KOPT-K1 (cell line): Measurements from ENCODE around the gene SRP14.

ENCODE experiments used
- H3K27ac ChIP-seq: fragments of 200-600 bp; sonication (generic); 2 replicates; pipeline ENCODE4 v1.5.1; 2016; ENCODE audit warnings: antibody characterized with exemption, mild to moderate bottlenecking, low read depth, low read length; ENCODE audit not compliant: poor library complexity, severe bottlenecking
- H3K36me3 ChIP-seq: fragments of 200-600 bp; sonication (generic); 2 replicates; pipeline ENCODE4 v1.5.1; 2017; ENCODE audit warnings: antibody characterized with exemption, mild to moderate bottlenecking, low read length, moderate library complexity; ENCODE audit not compliant: insufficient read depth
- H3K9me3 ChIP-seq: fragments of 200-600 bp; sonication (generic); 2 replicates; pipeline ENCODE4 v1.5.1; 2017; ENCODE audit warnings: antibody characterized with exemption, low read length, mild to moderate bottlenecking; ENCODE audit not compliant: insufficient read depth, poor library complexity, severe bottlenecking

Gene SRP14

DNA sequence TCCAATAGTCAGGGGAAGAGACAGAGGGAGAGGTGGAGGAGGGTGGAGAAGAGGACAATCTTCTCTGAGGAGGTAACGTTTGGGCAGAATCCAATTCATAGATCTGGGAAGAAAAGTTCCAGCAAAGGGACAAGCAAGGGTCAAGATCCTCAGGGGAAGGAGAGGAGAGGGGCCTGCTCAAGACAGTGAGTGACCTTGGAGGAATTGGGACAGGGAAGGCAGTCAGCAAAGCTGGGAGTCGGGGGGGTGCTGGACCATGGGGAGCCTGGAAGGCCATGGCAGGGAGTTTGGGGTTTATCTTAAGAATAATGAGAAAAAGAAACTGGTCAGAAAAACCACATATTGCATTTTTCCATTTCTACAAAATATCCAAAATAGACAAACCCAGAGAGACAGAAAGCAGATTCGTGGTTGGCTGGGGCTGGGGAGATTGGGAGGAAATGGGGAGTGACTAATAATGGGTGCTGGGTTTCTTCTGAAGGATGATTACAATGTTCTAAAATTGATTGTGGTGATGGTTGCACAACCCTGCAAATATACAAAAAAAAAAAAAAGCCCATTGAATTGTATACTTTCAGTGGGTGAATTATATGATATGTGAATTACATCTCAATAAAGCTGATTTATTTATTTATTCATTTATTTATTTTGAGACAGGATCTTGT lies 19.6 kb upstream of the SRP14 start:
- Histone ChIP-seq H3K9me3 (no peaks in the 10 kb centered on the region), H3K27ac (peak overlapping the region; percentile 9), H3K36me3 (no peaks in the 10 kb centered on the region)

GRCh38 chr15:40055576-40056293 lies 16.8 kb upstream of the SRP14 start:
- H3K36me3 ChIP-seq: no peaks in the 10 kb centered on the region
- H3K9me3 ChIP-seq: no peaks in the 10 kb centered on the region
- H3K27ac ChIP-seq: peak overlapping the region; percentile 93

DNA sequence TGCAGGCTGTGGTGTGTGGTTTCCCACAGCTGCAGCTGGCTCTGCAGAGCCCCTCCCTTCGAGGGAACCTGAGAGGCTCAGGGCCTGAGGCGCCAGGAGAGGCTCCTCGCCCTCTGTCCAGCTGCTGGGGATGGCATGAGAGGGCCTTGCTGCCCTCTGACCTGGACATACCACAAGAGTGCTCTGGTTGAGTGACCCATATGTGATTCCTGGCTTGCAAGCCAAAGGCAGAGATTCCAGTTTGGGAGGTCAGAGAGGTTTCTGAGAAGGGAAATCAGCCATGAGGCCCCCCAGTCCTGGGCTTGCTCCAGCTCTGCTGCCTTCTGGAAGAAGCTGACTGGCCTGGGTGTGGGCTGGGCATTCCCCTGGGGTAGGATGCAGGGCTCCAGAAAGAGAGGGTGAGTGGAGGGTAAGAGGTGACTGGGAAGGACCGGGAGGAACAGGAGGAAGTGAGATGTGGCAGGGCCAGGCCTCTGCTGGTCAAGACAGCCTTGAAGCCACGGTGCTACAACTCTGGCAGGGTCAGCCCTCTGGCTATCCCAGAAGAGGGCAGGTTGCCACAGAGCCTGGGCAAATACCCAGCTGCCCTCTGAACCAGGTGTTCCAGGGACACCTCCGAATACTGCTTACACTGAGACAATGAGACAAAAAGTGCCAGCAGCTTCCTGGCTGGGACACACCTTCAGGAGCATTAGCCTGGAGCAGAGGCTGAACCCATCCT lies 16.0 kb upstream of the SRP14 start:
- Histone ChIP-seq H3K9me3 (no peaks in the 10 kb centered on the region), H3K27ac (peak overlapping the region; percentile 93), H3K36me3 (no peaks in the 10 kb centered on the region)

DNA sequence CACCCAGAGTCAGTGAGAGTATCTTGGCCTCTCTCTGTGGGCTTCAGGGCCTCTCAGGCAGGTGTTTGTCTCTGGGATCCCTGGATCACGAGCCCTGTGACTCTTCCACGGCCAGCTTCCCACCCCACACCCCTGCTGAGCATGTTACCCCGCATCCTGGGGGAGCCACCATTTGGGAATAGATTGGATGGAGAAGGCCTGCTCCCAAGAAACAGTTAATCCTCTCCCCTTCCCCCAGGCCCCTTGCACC lies 15.5 kb upstream of the SRP14 start:
- Histone ChIP-seq H3K27ac (peak overlapping the region; percentile 93), H3K36me3 (no peaks in the 10 kb centered on the region), H3K9me3 (no peaks in the 10 kb centered on the region)

DNA sequence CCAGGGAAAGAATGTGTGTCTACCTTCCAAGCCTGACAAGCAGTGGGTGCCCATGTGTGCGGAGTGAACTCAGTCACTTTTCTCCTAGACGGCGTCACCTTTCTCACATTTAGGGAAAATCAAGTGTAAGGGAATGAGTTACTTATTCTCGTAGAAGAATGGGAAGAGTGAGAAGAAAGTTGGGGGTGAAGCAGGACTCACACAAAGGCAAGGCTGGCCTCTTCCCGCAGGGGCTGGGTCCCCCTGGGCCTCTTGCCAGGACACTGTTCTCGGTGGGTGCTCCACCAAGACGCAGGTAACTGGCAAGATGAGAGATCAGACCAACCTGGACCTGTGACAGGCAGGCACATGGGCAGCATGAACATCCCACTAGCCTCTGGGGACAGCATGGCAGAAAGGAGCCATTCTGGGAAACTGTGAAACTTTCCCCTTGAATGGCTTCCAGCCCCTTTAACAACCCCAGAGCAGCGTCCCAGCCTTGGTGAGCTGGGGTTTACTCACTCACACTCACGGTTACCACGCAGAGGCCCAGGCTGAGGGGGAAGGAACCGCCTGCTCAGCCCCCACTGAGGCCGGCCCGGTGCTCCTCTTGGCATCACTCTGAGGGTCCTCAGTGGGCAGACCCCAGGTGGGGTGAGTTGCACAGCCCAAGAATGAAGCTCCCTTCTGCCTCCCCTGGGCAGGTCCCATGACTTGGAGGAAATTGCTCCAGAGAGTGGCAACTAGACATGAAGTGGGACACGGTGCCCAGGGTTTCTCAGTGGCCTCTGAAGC lies 15.0 kb upstream of the SRP14 start:
- H3K27ac ChIP-seq: peak overlapping the region; percentile 93
- H3K36me3 ChIP-seq: no peaks in the 10 kb centered on the region
- H3K9me3 ChIP-seq: no peaks in the 10 kb centered on the region

DNA sequence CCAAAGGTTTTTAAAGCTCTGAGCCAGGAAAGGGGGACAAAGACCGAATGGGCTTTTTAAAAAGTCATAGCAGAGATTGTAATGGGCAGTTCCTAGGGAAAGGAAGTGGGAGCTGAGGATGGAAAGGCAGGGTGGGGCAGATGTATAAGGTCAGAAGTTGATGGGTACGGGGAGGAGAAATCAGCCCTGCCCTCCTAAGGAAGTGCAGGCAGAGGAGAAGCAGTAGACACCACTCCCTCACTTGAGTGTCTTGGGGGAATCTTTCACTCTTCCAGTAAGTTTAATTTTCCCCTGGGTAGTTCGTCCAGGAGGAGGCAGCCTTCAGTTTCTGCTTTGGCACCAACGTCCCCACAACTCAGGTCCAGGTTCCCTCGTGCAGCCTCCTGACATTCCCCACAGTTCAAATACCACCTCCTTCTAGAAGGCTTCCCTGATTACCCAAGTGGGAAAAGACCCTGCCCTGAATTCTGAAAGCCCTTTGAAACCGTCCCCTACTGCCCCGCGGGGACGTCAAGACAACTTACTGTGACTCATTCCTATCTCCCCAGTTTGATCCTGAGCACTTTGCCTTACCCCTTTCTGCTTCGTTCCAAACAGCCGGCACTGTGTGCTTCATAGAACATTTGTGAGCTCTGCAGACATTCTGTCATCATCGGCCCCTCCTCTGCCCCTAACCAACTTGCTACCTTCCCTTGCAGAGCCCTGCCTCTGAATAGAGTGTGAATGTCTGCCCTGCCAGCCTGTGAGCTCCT lies 14.3 kb upstream of the SRP14 start:
- no peaks in the 10 kb centered on the region for H3K9me3 ChIP-seq
- no peaks in the 10 kb centered on the region for H3K36me3 ChIP-seq
- peak overlapping the region; percentile 93 for H3K27ac ChIP-seq

GRCh38 chr15:40052604-40053003 lies 13.6 kb upstream of the SRP14 start:
- Histone ChIP-seq H3K27ac (peak overlapping the region; percentile 93), H3K36me3 (no peaks in the 10 kb centered on the region), H3K9me3 (no peaks in the 10 kb centered on the region)

- Histone ChIP-seq H3K9me3 (no peaks in the 10 kb centered on the region), H3K36me3 (no peaks in the 10 kb centered on the region), H3K27ac (no peak overlapping the region)
Observed at GRCh38 chr15:40051616-40052415, 12.8 kb upstream of the SRP14 start.

GRCh38 chr15:40050788-40051470 lies 11.9 kb upstream of the SRP14 start:
- H3K27ac ChIP-seq: no peak overlapping the region
- no peaks in the 10 kb centered on the region for H3K36me3 ChIP-seq
- no peaks in the 10 kb centered on the region for H3K9me3 ChIP-seq

- H3K9me3 ChIP-seq: no peaks in the 10 kb centered on the region
- no peaks in the 10 kb centered on the region for H3K36me3 ChIP-seq
- peak overlapping the region; percentile 91 for H3K27ac ChIP-seq
Observed at GRCh38 chr15:40048926-40049475, 10.0 kb upstream of the SRP14 start.

GRCh38 chr15:40048211-40048792 lies 9.3 kb upstream of the SRP14 start:
- Histone ChIP-seq H3K36me3 (no peaks in the 10 kb centered on the region), H3K9me3 (no peaks in the 10 kb centered on the region), H3K27ac (peak overlapping the region; percentile 91)

GRCh38 chr15:40047415-40048210 lies 8.6 kb upstream of the SRP14 start:
- no peaks in the 10 kb centered on the region for H3K9me3 ChIP-seq
- H3K27ac ChIP-seq: peak overlapping the region; percentile 91

More at GRCh38 chr15:40047415-40048210, 8.6 kb upstream of the SRP14 start:
- H3K36me3 ChIP-seq: no peaks in the 10 kb centered on the region
